Neural cell (in vitro differentiated cells): Measurements from ENCODE around the gene PLXNA4. TPM values are rescaled to one million over a fixed set of nuclear protein-coding genes. Genes with fewer than 3 reads are reported as not detected.

ENCODE experiments used
- H2AFZ ChIP-seq: fragments of 200-600, 300-800 bp; sonication (generic), shearing (Covaris generic); 2 replicates; pipeline ENCODE4 v1.6.0; 2014; ENCODE audit warnings: low read depth, mild to moderate bottlenecking, antibody characterized with exemption, low read length, moderate library complexity
- H3F3A ChIP-seq: fragments of 200-600 bp; shearing (Covaris generic); 2 replicates; pipeline ENCODE4 v1.6.1; 2016; ENCODE audit warnings: mild to moderate bottlenecking, moderate library complexity, mixed read lengths, antibody characterized with exemption, low read length; ENCODE audit not compliant: insufficient read depth, poor library complexity, severe bottlenecking
- H3K27ac ChIP-seq: fragments of 200-600, 300-800 bp; sonication (generic), shearing (Covaris generic); 2 replicates; pipeline ENCODE4 v1.5.1; 2014; ENCODE audit warnings: mild to moderate bottlenecking, low read length, moderate library complexity
- H3K27me3 ChIP-seq: fragments of 300-800, 200-600 bp; sonication (generic), shearing (Covaris generic); 2 replicates; pipeline ENCODE4 v1.6.0; 2014; ENCODE audit warnings: mild to moderate bottlenecking, low read depth, low read length, moderate library complexity; ENCODE audit not compliant: insufficient read depth
- H3K36me3 ChIP-seq: fragments of 300-800, 200-600 bp; sonication (generic), shearing (Covaris generic); 2 replicates; pipeline ENCODE4 v1.5.1; 2014; ENCODE audit warnings: mild to moderate bottlenecking, antibody characterized with exemption, low read length, moderate library complexity; ENCODE audit not compliant: insufficient read depth
- H3K4me2 ChIP-seq: fragments of 300-800, 200-600 bp; sonication (generic), shearing (Covaris generic); 2 replicates; pipeline ENCODE4 v1.6.0; 2014; ENCODE audit warnings: mild to moderate bottlenecking, low read length
- H3K4me3 ChIP-seq: fragments of 300-800, 200-600 bp; sonication (generic), shearing (Covaris generic); 2 replicates; pipeline ENCODE4 v1.5.1; 2014; ENCODE audit warnings: mild to moderate bottlenecking, low read length, moderate library complexity
- H3K79me2 ChIP-seq: fragments of 200-600 bp; shearing (Covaris generic); replicated peaks from 2 replicates; pipeline ENCODE4 v1.6.0; 2014; ENCODE audit warnings: mild to moderate bottlenecking, low read length, moderate library complexity; ENCODE audit not compliant: insufficient read depth
- H3K9ac ChIP-seq: fragments of 300-800, 200-600 bp; sonication (generic), shearing (Covaris generic); 2 replicates; pipeline ENCODE4 v1.6.1; 2016; ENCODE audit warnings: mild to moderate bottlenecking, low read length, mixed read lengths
- H3K9me2 ChIP-seq: fragments of 200-600 bp; shearing (Covaris generic); 2 replicates; pipeline ENCODE4 v1.6.1; 2016; ENCODE audit warnings: mild to moderate bottlenecking, low read length, mixed read lengths; ENCODE audit not compliant: insufficient read depth
- H3K9me3 ChIP-seq: fragments of 200-600, 300-800 bp; sonication (generic), shearing (Covaris generic); 2 replicates; pipeline ENCODE4 v1.6.1; 2016; ENCODE audit warnings: mild to moderate bottlenecking, mixed run types, low read length, moderate library complexity, mixed read lengths
- H4K20me1 ChIP-seq: fragments of 200-600 bp; shearing (Covaris generic); 2 replicates; pipeline ENCODE4 v1.6.1; 2016; ENCODE audit warnings: mild to moderate bottlenecking, mixed run types; ENCODE audit not compliant: insufficient read depth
- CTCF ChIP-seq: fragments of 450-650 bp; IDR thresholded peaks from 2 replicates; pipeline ENCODE4 v1.5.1; 2014; ENCODE audit warnings: antibody characterized with exemption, mild to moderate bottlenecking, moderate library complexity; ENCODE audit not compliant: poor library complexity, severe bottlenecking
- EP300 ChIP-seq: fragments of 450-650 bp; conservative IDR thresholded peaks from 2 replicates; pipeline ENCODE4 v1.6.1; 2014; ENCODE audit warnings: antibody characterized with exemption, mild to moderate bottlenecking, moderate library complexity; ENCODE audit not compliant: poor library complexity, severe bottlenecking
- EZH2 ChIP-seq: fragments of 200-600, 300-800 bp; shearing (Covaris generic), sonication (generic); IDR thresholded peaks from 2 replicates; pipeline ENCODE4 v1.6.1; 2014; ENCODE audit warnings: antibody characterized with exemption, low read length, borderline replicate concordance, mild to moderate bottlenecking; ENCODE audit not compliant: insufficient read depth, poor library complexity, severe bottlenecking
- MXI1 ChIP-seq: fragments of 450-650 bp; conservative IDR thresholded peaks from 2 replicates; pipeline ENCODE4 v1.6.1; 2014; ENCODE audit warnings: antibody characterized with exemption, mild to moderate bottlenecking; ENCODE audit not compliant: poor library complexity, severe bottlenecking
- POLR2AphosphoS5 ChIP-seq: IDR thresholded peaks from 2 replicates; pipeline ENCODE4 v1.6.1; 2012
- RAD21 ChIP-seq: fragments of 450-650 bp; conservative IDR thresholded peaks from 2 replicates; pipeline ENCODE4 v1.6.1; 2014; ENCODE audit warnings: antibody characterized with exemption, mild to moderate bottlenecking, moderate library complexity
- REST ChIP-seq: IDR thresholded peaks from 2 replicates; pipeline ENCODE4 v1.6.1; 2012; ENCODE audit warnings: borderline replicate concordance
- SMC3 ChIP-seq: fragments of 450-650 bp; conservative IDR thresholded peaks from 2 replicates; pipeline ENCODE4 v1.6.1; 2014; ENCODE audit warnings: antibody characterized with exemption, mild to moderate bottlenecking, moderate library complexity; ENCODE audit not compliant: poor library complexity
- TAF1 ChIP-seq: IDR thresholded peaks from 2 replicates; pipeline ENCODE4 v1.6.1; 2012; ENCODE audit warnings: low read depth
- polyA plus RNA-seq: library from polyadenylated mRNA; depleted of rRNA; stranded (reverse); fragments of >200 nt; gene quantifications from 2 replicates; pipeline ENCODE4 v1.2.3, GENCODE V29; 2014

PLXNA4 gene
- polyA plus RNA-seq, 1 donor from 2014 or later = 7.2 TPM

- H3K27ac ChIP-seq = no peak overlapping the region
- no peak overlapping the region for H3K4me3 ChIP-seq
- H3K4me2 ChIP-seq = no peak overlapping the region
- no peak overlapping the region for H3K9ac ChIP-seq
- no peak for TF ChIP-seq REST
- no peak for TF ChIP-seq EP300
- no peak for TF ChIP-seq EZH2
- TF ChIP-seq POLR2AphosphoS5 = no peak
- TF ChIP-seq RAD21 = no peak
- TF ChIP-seq TAF1 = no peak
- TF ChIP-seq SMC3 = no peak
- TF ChIP-seq CTCF = no peak
- no peak for TF ChIP-seq MXI1
- H3K9me3 ChIP-seq = no peaks in the 10 kb centered on the region
- H3K9me2 ChIP-seq = no peaks in the 10 kb centered on the region
- H2AFZ ChIP-seq = no peak overlapping the region
- H3K27me3 ChIP-seq = no peaks in the 10 kb centered on the region
- H3F3A ChIP-seq = no peaks in the 10 kb centered on the region
- no peaks in the 10 kb centered on the region for H4K20me1 ChIP-seq
- no peaks in the 10 kb centered on the region for H3K79me2 ChIP-seq
- no peaks in the 10 kb centered on the region for H3K36me3 ChIP-seq
Measured at GRCh38 chr7:132464740-132465139, 111.5 kb downstream of the PLXNA4 start.

- Histone ChIP-seq H4K20me1 (no peaks in the 10 kb centered on the region), H3K4me3 (no peak overlapping the region), H3K9me2 (no peaks in the 10 kb centered on the region), H3K79me2 (no peaks in the 10 kb centered on the region), H3K9me3 (no peaks in the 10 kb centered on the region), H3K9ac (no peak overlapping the region), H3F3A (no peaks in the 10 kb centered on the region), H3K27ac (no peak overlapping the region), H3K36me3 (no peaks in the 10 kb centered on the region), H3K27me3 (no peaks in the 10 kb centered on the region), H2AFZ (no peak overlapping the region), H3K4me2 (no peak overlapping the region)
- TF ChIP-seq RAD21 = no peak
- no peak for TF ChIP-seq SMC3
- no peak for TF ChIP-seq EP300
- TF ChIP-seq POLR2AphosphoS5 = no peak
- no peak for TF ChIP-seq MXI1
- TF ChIP-seq CTCF = no peak
Measured at GRCh38 chr7:132463922-132464321, 112.3 kb downstream of the PLXNA4 start.
